NOMO-1 treated with DMSO at 0.1 percent for 48 hours (cell line): ENCODE data around the gene EPAS1.
A peak's percentile ranks its signal among the peaks of the same experiment; 100 is the strongest.

Source experiments
- DNase-seq: peaks from one replicate; lab custom pipeline; 2025; ENCODE audit not compliant: unreplicated experiment; lab: John Stamatoyannopoulos, UW

EPAS1 gene

GRCh38 chr2:46273225-46273863 lies 23.9 kb upstream of the EPAS1 start:
- no peak for DNase-seq

GRCh38 chr2:46273919-46274318 lies 23.3 kb upstream of the EPAS1 start:
- DNase-seq = no peak

GRCh38 chr2:46274586-46274985 lies 22.6 kb upstream of the EPAS1 start:
- DNase-seq = no peak

- DNase-seq = no peak
These were observed 21.2 kb upstream of the EPAS1 start for GRCh38 chr2:46275995-46276394.

GRCh38 chr2:46276642-46277041 lies 20.6 kb upstream of the EPAS1 start:
- no peak for DNase-seq

GRCh38 chr2:46277431-46278190 lies 19.6 kb upstream of the EPAS1 start:
- DNase-seq = no peak

- no peak for DNase-seq
These were observed 18.3 kb upstream of the EPAS1 start for GRCh38 chr2:46278952-46279351.

GRCh38 chr2:46281939-46282338 lies 15.3 kb upstream of the EPAS1 start:
- DNase-seq = no peak

GRCh38 chr2:46283693-46284092 lies 13.5 kb upstream of the EPAS1 start:
- DNase-seq = no peak

- DNase-seq = no peak
These were observed 12.9 kb upstream of the EPAS1 start for GRCh38 chr2:46284260-46284659.

- no peak for DNase-seq
These were observed 12.4 kb upstream of the EPAS1 start for GRCh38 chr2:46284796-46285195.

- no peak for DNase-seq
These were observed 10.5 kb upstream of the EPAS1 start for GRCh38 chr2:46286715-46287114.

- no peak for DNase-seq
These were observed 7.1 kb upstream of the EPAS1 start for GRCh38 chr2:46290078-46290477.

- DNase-seq = no peak
These were observed 3.7 kb upstream of the EPAS1 start for GRCh38 chr2:46293466-46293865.

GRCh38 chr2:46294176-46294836 lies 2.9 kb upstream of the EPAS1 start:
- no peak for DNase-seq

- DNase-seq = peak; percentile 49
These were observed 879 bp upstream of the EPAS1 start for GRCh38 chr2:46296216-46296839.

GRCh38 chr2:46297546-46298271 lies 502 bp downstream of the EPAS1 start:
- no peak for DNase-seq

GRCh38 chr2:46298272-46298521 lies 990 bp downstream of the EPAS1 start:
- no peak for DNase-seq

GRCh38 chr2:46298522-46299353 lies 1.5 kb downstream of the EPAS1 start:
- peak; percentile 36 for DNase-seq
